Stimulated activated CD4-positive, alpha-beta T cell treated with anti-CD3 and anti-CD28 coated beads, Interleukin-1b, Interleukin-23, amount 100 ng/mL, for 48 hours (primary cell): Measurements from ENCODE around the gene TMC2.
A peak's percentile ranks its signal among the peaks of the same experiment; 100 is the strongest.

ENCODE experiments used
- DNase-seq: peaks from one replicate; pipeline ENCODE4 v3.0.0-alpha.2; 2020

Gene TMC2

GRCh38 chr20:2578475-2579192 is 42.3 kb downstream of the TMC2 start:
- DNase-seq: no peak

- no peak for DNase-seq
These were observed 49.4 kb downstream of the TMC2 start for GRCh38 chr20:2585811-2586210.

- DNase-seq: peak; percentile 3
These were observed 57.4 kb downstream of the TMC2 start for GRCh38 chr20:2593756-2594155.

GRCh38 chr20:2595076-2595475 is 58.7 kb downstream of the TMC2 start:
- no peak for DNase-seq

GRCh38 chr20:2596673-2597279 is 60.4 kb downstream of the TMC2 start:
- DNase-seq: no peak

GRCh38 chr20:2599288-2600006 is 63.1 kb downstream of the TMC2 start:
- DNase-seq: no peak

- DNase-seq: no peak
These were observed 65.8 kb downstream of the TMC2 start for GRCh38 chr20:2602046-2602735.

GRCh38 chr20:2602746-2603145 is 66.4 kb downstream of the TMC2 start:
- DNase-seq: no peak

GRCh38 chr20:2603816-2604505 is 67.6 kb downstream of the TMC2 start:
- no peak for DNase-seq

- DNase-seq: no peak
These were observed 68.1 kb downstream of the TMC2 start for GRCh38 chr20:2604506-2604835.

GRCh38 chr20:2606507-2607006 is 70.2 kb downstream of the TMC2 start:
- no peak for DNase-seq

- no peak for DNase-seq
These were observed 74.0 kb downstream of the TMC2 start for GRCh38 chr20:2610326-2610725.

- DNase-seq: no peak
These were observed 74.8 kb downstream of the TMC2 start for GRCh38 chr20:2610941-2611720.

GRCh38 chr20:2612073-2612472 is 75.7 kb downstream of the TMC2 start:
- no peak for DNase-seq

GRCh38 chr20:2616634-2617033 is 80.3 kb downstream of the TMC2 start:
- no peak for DNase-seq

GRCh38 chr20:2617099-2617714 is 80.8 kb downstream of the TMC2 start:
- no peak for DNase-seq

- DNase-seq: no peak
These were observed 82.4 kb downstream of the TMC2 start for GRCh38 chr20:2618815-2619214.

GRCh38 chr20:2619337-2619736 is 83.0 kb downstream of the TMC2 start:
- no peak for DNase-seq

- no peak for DNase-seq
These were observed 83.7 kb downstream of the TMC2 start for GRCh38 chr20:2619961-2620595.

GRCh38 chr20:2624190-2624589 is 87.8 kb downstream of the TMC2 start:
- DNase-seq: no peak

GRCh38 chr20:2625062-2625461 is 88.7 kb downstream of the TMC2 start:
- no peak for DNase-seq
